Measurements from ENCODE around the gene ZFYVE27.
A peak's percentile ranks its signal among the peaks of the same experiment; 100 is the strongest.

The ZFYVE27 gene

GRCh38 chr10:97789770-97790397, 53.0 kb downstream of the ZFYVE27 start:
- TF ChIP-seq CTCF (IDR thresholded peaks at IDR 0.05; ENCODE audit: low read depth, low read length) = no peak

GRCh38 chr10:97791824-97792721, 55.1 kb downstream of the ZFYVE27 start:
- DNase-seq (ENCODE audit: extremely low read depth, low read depth) = peak; percentile 1

More at GRCh38 chr10:97789770-97790397, 53.0 kb downstream of the ZFYVE27 start:
- DNase-seq (ENCODE audit: extremely low read depth, low read depth) = no peak

GRCh38 chr10:97795886-97796285, 59.0 kb downstream of the ZFYVE27 start:
- DNase-seq (ENCODE audit: extremely low read depth, low read depth) = no peak
- TF ChIP-seq CTCF (IDR thresholded peaks at IDR 0.05; ENCODE audit: low read depth, low read length) = no peak

More at GRCh38 chr10:97791824-97792721, 55.1 kb downstream of the ZFYVE27 start:
- peak; percentile 97 for TF ChIP-seq CTCF (IDR thresholded peaks at IDR 0.05; ENCODE audit: low read depth, low read length)

- TF ChIP-seq CTCF (IDR thresholded peaks at IDR 0.05; ENCODE audit: low read depth, low read length) = no peak
- DNase-seq (ENCODE audit: extremely low read depth, low read depth) = no peak
Measured at GRCh38 chr10:97796651-97797050, 59.7 kb downstream of the ZFYVE27 start.

GRCh38 chr10:97798958-97799610, 62.2 kb downstream of the ZFYVE27 start:
- TF ChIP-seq CTCF (IDR thresholded peaks at IDR 0.05; ENCODE audit: low read depth, low read length) = no peak
- no peak for DNase-seq (ENCODE audit: extremely low read depth, low read depth)

- no peak for TF ChIP-seq CTCF (IDR thresholded peaks at IDR 0.05; ENCODE audit: low read depth, low read length)
- DNase-seq (ENCODE audit: extremely low read depth, low read depth) = no peak
Measured at GRCh38 chr10:97800474-97800873, 63.5 kb downstream of the ZFYVE27 start.

Measured in AG09319 (cell line).